Stimulated activated CD4-positive, alpha-beta T cell treated with anti-CD3 and anti-CD28 coated beads, Interleukin-15, amount 100 ng/mL, for 48 hours (primary cell): ENCODE results near the gene PRICKLE1.

Experiments
- DNase-seq, 2 donors: peaks; one replicate each; pipeline ENCODE4 v3.0.0-alpha.2; 2020; ENCODE audit warnings: low read depth in 2 of 2

Gene PRICKLE1

DNA sequence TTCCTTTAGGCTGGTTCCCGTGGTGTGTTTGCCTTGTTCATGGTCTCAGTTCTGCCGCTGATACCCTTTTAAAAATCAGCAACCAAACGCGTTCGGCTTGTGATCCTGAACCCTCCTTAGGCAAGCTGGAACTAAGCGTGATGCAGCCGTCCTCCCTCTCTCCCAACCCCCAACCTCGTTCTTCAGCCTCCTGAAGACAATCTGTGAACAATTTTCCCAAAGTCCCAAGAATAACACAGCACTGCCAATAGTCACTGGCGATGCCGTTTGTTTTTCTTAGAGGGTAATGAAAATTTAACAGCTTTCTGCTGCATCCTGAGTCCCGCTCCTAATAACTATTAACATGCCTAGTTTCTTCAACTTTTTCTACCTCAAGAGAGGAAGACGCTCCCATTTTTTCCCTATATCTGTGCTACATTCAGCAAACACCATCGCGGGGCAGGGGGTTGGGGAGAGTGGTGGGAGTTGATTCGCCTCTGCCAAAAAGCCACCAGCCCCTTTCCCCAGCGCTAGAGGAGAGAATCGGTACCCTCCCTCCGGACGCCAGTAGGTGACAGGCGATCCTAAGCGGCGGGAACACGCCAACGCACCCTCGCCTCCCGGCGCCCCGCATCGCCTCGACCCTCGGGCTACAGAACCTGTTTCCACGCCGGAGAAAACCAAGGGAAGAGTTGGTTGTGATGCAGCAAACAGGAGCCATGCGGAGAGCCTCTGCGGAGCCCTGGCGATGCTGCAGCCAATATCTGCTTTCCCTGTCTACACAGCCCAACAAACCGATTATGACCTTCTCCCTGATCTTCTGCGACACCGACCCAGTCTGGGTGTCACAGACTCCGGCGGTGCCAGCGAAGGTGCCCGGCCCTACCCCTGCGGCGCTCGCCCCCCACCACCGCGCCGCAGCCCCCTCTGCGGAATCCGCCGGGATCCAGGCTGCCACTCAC lies 752 bp downstream of the PRICKLE1 start:
- no peak for DNase-seq

- no peak for DNase-seq
These were observed 1.7 kb downstream of the PRICKLE1 start for GRCh38 chr12:42587601-42588523.

DNA sequence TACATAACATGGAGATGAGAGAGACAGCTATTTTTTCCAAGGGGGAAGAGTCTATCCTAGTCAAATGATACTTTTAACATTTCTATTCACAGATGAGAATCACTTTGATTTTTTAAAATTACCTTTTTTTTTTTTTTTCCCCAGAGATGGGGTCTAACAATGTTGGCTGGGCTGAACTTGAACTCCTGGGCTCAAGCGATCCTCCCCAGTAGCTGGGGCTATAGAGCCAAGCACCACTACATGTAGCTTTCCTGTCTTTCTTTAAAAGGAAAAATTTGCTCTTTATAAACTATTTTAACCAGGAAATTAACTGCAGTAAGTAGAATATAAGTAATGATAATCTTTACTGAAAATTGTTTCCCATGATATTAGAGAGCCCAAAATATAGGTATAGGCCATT lies 3.3 kb downstream of the PRICKLE1 start:
- DNase-seq: no peak

GRCh38 chr12:42585841-42586216 lies 3.7 kb downstream of the PRICKLE1 start:
- DNase-seq: no peak

DNA sequence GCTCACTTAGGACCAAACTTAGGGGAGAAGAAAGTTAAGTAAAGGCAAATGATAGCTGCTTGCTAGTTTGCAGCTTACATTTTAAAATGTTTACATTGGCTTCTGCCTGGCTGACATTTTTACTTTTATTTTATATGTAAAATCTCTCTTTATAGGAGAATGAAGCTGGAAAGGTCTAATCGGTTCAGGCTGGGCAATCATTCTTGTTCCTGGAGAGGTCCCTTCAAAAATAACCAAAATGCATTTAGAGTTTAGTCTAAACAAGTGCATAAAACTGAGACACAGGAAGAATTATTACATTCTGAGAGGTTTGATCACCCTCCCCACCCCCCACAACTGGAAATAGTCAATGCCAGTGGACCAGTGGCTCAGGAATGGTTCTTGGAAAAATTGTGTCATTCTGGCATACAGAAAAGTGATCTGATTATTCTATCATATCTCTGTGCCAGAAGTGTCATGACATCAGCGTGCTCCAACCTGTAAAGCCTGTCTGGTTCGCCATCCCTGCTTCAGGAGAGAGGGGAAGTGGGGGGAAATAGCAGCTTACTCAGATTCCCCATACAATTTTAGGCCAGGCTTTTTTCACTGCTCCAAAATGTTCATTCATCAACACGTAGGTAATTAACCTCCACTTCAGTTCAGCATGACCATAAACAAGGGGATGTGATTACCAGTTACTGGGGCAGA lies 4.2 kb downstream of the PRICKLE1 start:
- no peak for DNase-seq

GRCh38 chr12:42584651-42585111 lies 4.9 kb downstream of the PRICKLE1 start:
- DNase-seq: no peak

DNA sequence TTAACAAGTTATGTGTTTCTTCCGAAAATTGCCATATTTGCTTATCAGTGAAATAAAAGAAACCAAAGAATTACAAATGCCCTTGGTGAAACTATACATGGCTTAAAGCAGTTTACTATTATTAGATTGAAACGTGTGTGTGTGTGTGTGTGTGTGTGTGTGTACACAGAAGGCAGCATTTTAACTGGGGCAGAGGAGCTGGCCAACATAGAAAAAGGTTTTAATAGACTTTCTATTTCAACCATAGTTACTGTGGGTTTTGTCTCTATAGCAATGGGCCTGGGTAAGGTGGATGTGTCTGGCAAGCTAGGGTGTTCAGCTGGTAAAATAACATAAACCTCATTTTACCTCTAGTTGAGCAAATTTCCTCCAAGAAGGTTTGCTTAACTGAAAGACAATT lies 6.5 kb downstream of the PRICKLE1 start:
- no peak for DNase-seq

GRCh38 chr12:42582498-42582897 lies 7.0 kb downstream of the PRICKLE1 start:
- DNase-seq: no peak

GRCh38 chr12:42582050-42582449 lies 7.5 kb downstream of the PRICKLE1 start:
- no peak for DNase-seq

- DNase-seq: no peak
These were observed 13.2 kb downstream of the PRICKLE1 start for GRCh38 chr12:42576374-42576773.

DNA sequence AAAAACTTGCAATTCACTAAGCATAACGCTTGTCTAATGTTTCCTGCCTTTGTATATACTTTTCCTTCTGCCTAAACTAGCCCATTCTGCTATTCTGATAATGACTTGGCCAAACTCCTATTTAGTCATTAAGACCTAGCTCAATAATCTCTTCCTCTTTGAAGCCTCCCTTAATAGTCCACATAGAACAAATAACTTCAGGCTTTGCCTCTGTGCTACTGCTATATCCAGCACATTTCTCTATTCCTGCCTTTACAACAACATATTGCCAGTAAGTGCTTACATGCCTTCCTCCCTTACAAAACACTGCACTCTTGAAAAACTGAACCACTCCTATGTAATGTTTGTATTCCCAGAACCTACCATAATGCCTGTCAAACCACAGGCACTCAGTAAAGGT lies 13.8 kb downstream of the PRICKLE1 start:
- no peak for DNase-seq

DNA sequence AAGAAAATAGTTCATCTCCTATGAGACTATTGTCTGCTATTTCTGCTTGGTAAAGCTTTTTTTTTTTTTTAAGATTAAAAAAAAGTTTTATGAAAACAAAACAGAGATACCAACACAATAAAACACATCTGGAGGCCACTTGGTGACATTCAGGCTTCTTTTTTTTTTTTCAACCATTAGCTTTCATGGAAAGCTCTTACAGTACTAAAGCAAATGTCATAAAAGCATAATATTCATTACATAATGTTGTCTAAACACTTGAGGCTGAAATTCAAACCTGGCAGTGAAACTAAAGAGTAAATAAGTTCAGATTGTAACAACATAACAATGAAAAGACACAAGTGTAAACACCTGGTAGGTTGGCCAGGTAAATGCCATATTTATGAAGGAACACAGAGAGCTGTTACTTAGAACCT lies 14.7 kb downstream of the PRICKLE1 start:
- no peak for DNase-seq

- no peak for DNase-seq
These were observed 18.1 kb downstream of the PRICKLE1 start for GRCh38 chr12:42571327-42572009.

DNA sequence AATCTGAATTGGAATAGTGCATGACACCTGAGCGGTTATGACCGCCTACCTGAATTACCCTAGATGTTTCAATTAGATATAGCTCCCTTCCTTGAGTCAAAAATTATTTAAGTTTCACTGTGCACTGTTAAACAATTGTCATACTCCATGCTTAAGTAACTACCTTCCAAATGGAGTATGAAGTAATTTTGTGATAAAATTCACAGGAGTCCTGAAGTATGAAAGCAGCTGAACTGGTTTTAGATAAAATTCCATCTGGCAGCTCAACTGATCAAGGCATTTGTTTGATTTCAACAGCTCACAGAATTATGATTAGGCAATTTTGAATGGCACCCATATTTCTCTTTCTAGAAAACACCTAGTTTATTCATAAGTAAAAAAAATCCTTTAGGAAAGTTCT lies 19.5 kb downstream of the PRICKLE1 start:
- DNase-seq: no peak

- no peak for DNase-seq
These were observed 20.3 kb downstream of the PRICKLE1 start for GRCh38 chr12:42568952-42569915.

- DNase-seq: no peak
These were observed 23.9 kb downstream of the PRICKLE1 start for GRCh38 chr12:42565633-42566032.

- DNase-seq: no peak
These were observed 24.6 kb downstream of the PRICKLE1 start for GRCh38 chr12:42564996-42565395.

- DNase-seq: no peak
These were observed 25.0 kb downstream of the PRICKLE1 start for GRCh38 chr12:42564556-42564955.

DNA sequence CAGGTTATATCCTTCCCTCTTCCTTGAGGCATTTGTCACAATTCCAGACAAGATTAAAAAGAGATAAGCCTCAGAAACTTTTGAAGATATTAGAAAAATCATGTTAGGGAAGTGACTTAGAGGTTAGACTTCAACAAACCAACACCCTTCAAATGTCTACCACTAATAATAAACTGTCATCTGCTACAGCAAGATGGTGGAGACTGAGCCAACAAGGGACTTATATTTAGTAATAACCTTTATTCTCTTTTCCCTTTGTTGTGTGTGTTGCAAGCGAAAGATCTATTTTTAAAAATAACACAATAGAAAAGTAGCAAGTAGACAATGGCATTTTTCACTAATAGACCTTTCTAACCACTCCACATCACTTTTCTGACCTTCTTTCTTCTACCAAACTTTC lies 28.6 kb downstream of the PRICKLE1 start:
- DNase-seq: no peak

DNA sequence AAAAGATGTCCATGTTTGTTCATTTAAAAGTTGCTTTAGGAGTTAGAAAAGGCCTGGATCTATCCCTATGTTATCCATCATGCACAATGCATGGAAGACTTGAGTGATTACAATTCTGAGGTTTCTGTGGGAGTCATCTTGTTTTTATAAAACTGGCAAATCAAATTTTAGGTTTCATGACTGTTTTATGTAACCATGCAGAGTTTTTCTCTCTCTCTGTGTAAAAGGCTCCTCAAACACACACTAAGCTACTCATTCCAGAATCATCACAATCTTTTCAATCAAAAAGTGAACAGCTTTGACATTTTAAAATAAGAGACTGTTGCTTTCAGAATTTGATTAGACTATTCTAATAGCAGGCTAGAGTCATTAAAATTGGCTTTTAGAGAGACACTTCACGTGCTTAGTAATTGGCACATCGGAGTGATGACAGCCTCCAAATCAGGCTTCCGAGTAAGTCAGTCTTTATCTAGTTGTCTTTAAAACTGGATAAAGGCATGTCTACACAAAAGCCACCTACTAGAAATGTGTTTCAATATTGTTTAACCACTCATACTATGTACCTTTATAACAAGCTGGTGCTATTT lies 31.9 kb downstream of the PRICKLE1 start:
- no peak for DNase-seq
